Liver (tissue), 9 donors: Measurements from ENCODE around the gene RELB. TPM values are rescaled to one million over a fixed set of nuclear protein-coding genes. Genes with fewer than 3 reads are reported as not detected.
A peak's percentile ranks its signal among the peaks of the same experiment; 100 is the strongest.

Experiments used
- DNase-seq: peaks from one replicate; pipeline ENCODE4 v3.0.0-alpha.2; 2017; ENCODE audit warnings: low spot score
- H3K27ac ChIP-seq, 2 donors: one replicate each; pipeline ENCODE4 v1.7.0; 2013; ENCODE audit warnings: inconsistent platforms in 2 of 2, low read length in 2 of 2, control low read depth in 1 of 2, low read depth in 1 of 2, mild to moderate bottlenecking in 1 of 2
- H3K27me3 ChIP-seq, 4 donors: one replicate each; pipeline versions ENCODE4 v1.6.1 to v1.7.0; 2013; ENCODE audit warnings: low read length in 3 of 4, inconsistent platforms in 1 of 4, mild to moderate bottlenecking in 1 of 4, moderate library complexity in 1 of 4; ENCODE audit not compliant: control insufficient read depth in 4 of 4, insufficient read depth in 4 of 4
- H3K36me3 ChIP-seq, 4 donors: one replicate each; pipeline versions ENCODE4 v1.6.1 to v1.7.0; 2013; ENCODE audit warnings: low read length in 3 of 4, mild to moderate bottlenecking in 3 of 4, low read depth in 1 of 4, moderate library complexity in 1 of 4; ENCODE audit not compliant: control insufficient read depth in 4 of 4, insufficient read depth in 3 of 4
- H3K4me1 ChIP-seq, 4 donors: one replicate each; pipeline versions ENCODE4 v1.6.1 to v1.7.0; 2013; ENCODE audit warnings: low read length in 3 of 4, mild to moderate bottlenecking in 3 of 4, moderate library complexity in 1 of 4; ENCODE audit not compliant: control insufficient read depth in 4 of 4, insufficient read depth in 4 of 4
- H3K4me3 ChIP-seq, 3 donors: one replicate each; pipeline versions ENCODE4 v1.6.1 to v1.7.0; 2013; ENCODE audit warnings: low read length in 3 of 3, control low read depth in 1 of 3, low read depth in 1 of 3, mild to moderate bottlenecking in 1 of 3
- H3K9ac ChIP-seq, 2 donors: one replicate each; pipeline ENCODE4 v1.7.0; 2013; ENCODE audit warnings: low read length in 2 of 2, mild to moderate bottlenecking in 2 of 2, moderate library complexity in 2 of 2, control low read depth in 1 of 2, low read depth in 1 of 2
- H3K9me3 ChIP-seq, 4 donors: one replicate each; pipeline versions ENCODE4 v1.6.1 to v1.7.0; 2013; ENCODE audit warnings: low read length in 3 of 4; ENCODE audit not compliant: control insufficient read depth in 4 of 4
- ATF3 ChIP-seq: IDR thresholded peaks from 2 replicates; pipeline ENCODE4 v1.6.1; 2016; ENCODE audit warnings: antibody characterized with exemption
- EGR1 ChIP-seq, 2 donors: IDR thresholded peaks; 2 replicates each; pipeline ENCODE4 v1.6.1; 2016 to 2018; ENCODE audit warnings: antibody characterized with exemption in 2 of 2, low read depth in 2 of 2
- FOXA1 ChIP-seq: IDR thresholded peaks from 2 replicates; pipeline ENCODE4 v1.6.1; 2016; ENCODE audit warnings: antibody characterized with exemption
- FOXA2 ChIP-seq: IDR thresholded peaks from 2 replicates; pipeline ENCODE4 v1.6.1; 2016; ENCODE audit warnings: antibody characterized with exemption
- GABPA ChIP-seq, 2 donors: IDR thresholded peaks in 1 of 2; conservative IDR thresholded peaks in 1 of 2; 2 replicates each; pipeline ENCODE4 v1.6.1; 2016; ENCODE audit warnings: antibody characterized with exemption in 2 of 2, mild to moderate bottlenecking in 1 of 2, moderate library complexity in 1 of 2
- HNF4A ChIP-seq, 2 donors: conservative IDR thresholded peaks; 2 replicates each; pipeline ENCODE4 v1.6.1; 2016; ENCODE audit warnings: antibody characterized with exemption in 2 of 2, mild to moderate bottlenecking in 2 of 2
- HNF4G ChIP-seq: IDR thresholded peaks from 2 replicates; pipeline ENCODE4 v1.6.1; 2016; ENCODE audit warnings: antibody characterized with exemption
- JUND ChIP-seq, 2 donors: IDR thresholded peaks; 2 replicates each; pipeline ENCODE4 v1.6.1; 2016; ENCODE audit warnings: antibody characterized with exemption in 2 of 2
- MAX ChIP-seq: IDR thresholded peaks from 2 replicates; pipeline ENCODE4 v1.6.1; 2016; ENCODE audit warnings: antibody characterized with exemption
- NR2F2 ChIP-seq: IDR thresholded peaks from 2 replicates; pipeline ENCODE4 v1.6.1; 2016; ENCODE audit warnings: antibody characterized with exemption
- RAD21 ChIP-seq, 2 donors: IDR thresholded peaks; 2 replicates each; pipeline ENCODE4 v1.6.1; 2016; ENCODE audit warnings: antibody characterized with exemption in 2 of 2, mild to moderate bottlenecking in 2 of 2
- REST ChIP-seq: IDR thresholded peaks from 2 replicates; pipeline ENCODE4 v1.6.1; 2016; ENCODE audit warnings: antibody characterized with exemption, mild to moderate bottlenecking
- RXRA ChIP-seq, 2 donors: IDR thresholded peaks; 2 replicates each; pipeline ENCODE4 v1.6.1; 2017 to 2018; ENCODE audit warnings: antibody characterized with exemption in 2 of 2, mild to moderate bottlenecking in 1 of 2
- SP1 ChIP-seq: IDR thresholded peaks from 2 replicates; pipeline ENCODE4 v1.6.1; 2018; ENCODE audit warnings: antibody characterized with exemption, mild to moderate bottlenecking
- TAF1 ChIP-seq: conservative IDR thresholded peaks from 2 replicates; pipeline ENCODE4 v1.6.1; 2016; ENCODE audit warnings: antibody characterized with exemption, mild to moderate bottlenecking
- YY1 ChIP-seq: IDR thresholded peaks from 2 replicates; pipeline ENCODE4 v1.6.1; 2016; ENCODE audit warnings: antibody characterized with exemption, mild to moderate bottlenecking
- ZBTB33 ChIP-seq: IDR thresholded peaks from 2 replicates; pipeline ENCODE4 v1.6.1; 2016; ENCODE audit warnings: antibody characterized with exemption
- WGBS: extraction: QIAGEN DNeasy Blood & Tissue Kit; methylation state at CpG from one replicate; pipeline ENCODE4 v1.1.7; 2013; 5-methylcytosine and 5-hydroxymethylcytosine counted together
- polyA plus RNA-seq, 2 donors: library from polyadenylated mRNA; stranded (reverse) in 1 of 2; unstranded in 1 of 2; fragments of 200-250 nt in 1 of 2; fragments of >200 nt in 1 of 2; fragmentation: Nextera tagmentation in 1 of 2; extraction: Ambion mirVana in 1 of 2; gene quantifications; one replicate each; pipeline versions ENCODE4 v1.2.1 to v1.2.3, GENCODE V29; 2013 to 2015
- total RNA-seq, 2 donors: library from RNA; depleted of rRNA; stranded (reverse); fragments of >200 nt; gene quantifications; one replicate each; pipeline ENCODE4 v1.2.3, GENCODE V29; 2014
- donor health status: healthy.
- donor health status: healthy.
- donor health status: healthy.
- donor health status: healthy.
- donor health status: healthy.

The RELB gene
- total and polyA plus RNA-seq, 4 donors: 1.4 to 4.9 (median 2.6) TPM

- Histone ChIP-seq H3K9ac (peak overlapping the region in 1 of 2 donors; percentile 43), H3K36me3 (peaks cover 0 to 4% (median 1%) of the 10 kb centered on the region in 4 donors), H3K9me3 (no peaks in the 10 kb centered on the region), H3K4me1 (peaks cover 0 to 8% (median 3%) of the 10 kb centered on the region in 4 donors), H3K27me3 (no peaks in the 10 kb centered on the region), H3K27ac (no peak overlapping the region), H3K4me3 (no peak overlapping the region)
- WGBS: 45% methylated on average over 3 of the region's 3 CpGs
- DNase-seq: no peak
- TF ChIP-seq ZBTB33 (no peak), SP1 (peak; percentile 64), FOXA1 (no peak), FOXA2 (no peak), HNF4A (conservative IDR thresholded peaks at IDR 0.05) (peak; percentile 96), TAF1 (no peak), MAX (no peak), HNF4G (peak; percentile 64), REST (no peak), JUND (IDR thresholded peaks at IDR 0.05) (peak in 1 of 2 donors; percentile 59), RXRA (IDR thresholded peaks at IDR 0.05) (peak; percentile 50 to 51), RAD21 (IDR thresholded peaks at IDR 0.05) (peak in 1 of 2 donors; percentile 34), YY1 (peak; percentile 26), ATF3 (peak; percentile 86), GABPA (IDR thresholded peaks at IDR 0.05 in 1 of 2, conservative IDR thresholded peaks at IDR 0.05 in 1 of 2) (no peak)
These were observed 18.8 kb downstream of the RELB start for GRCh38 chr19:45020071-45020470.

GRCh38 chr19:45021971-45022370 is 20.7 kb downstream of the RELB start:
- H3K27ac ChIP-seq: no peak overlapping the region
- no peak for DNase-seq
- H3K4me1 ChIP-seq: peaks cover 0 to 4% (median 2%) of the 10 kb centered on the region in 4 donors
- no peak overlapping the region for H3K4me3 ChIP-seq
- H3K36me3 ChIP-seq: peaks cover 0 to 4% (median 0%) of the 10 kb centered on the region in 4 donors
- H3K9ac ChIP-seq: no peak overlapping the region
- no peaks in the 10 kb centered on the region for H3K9me3 ChIP-seq
- WGBS: 90% methylated on average over 14 of the region's 14 CpGs
- TF ChIP-seq ATF3: no peak
- TF ChIP-seq RAD21 (IDR thresholded peaks at IDR 0.05): no peak
- TF ChIP-seq EGR1 (IDR thresholded peaks at IDR 0.05; ENCODE audit: low read depth in 2 of 2): no peak
- no peak for TF ChIP-seq NR2F2
- no peak for TF ChIP-seq HNF4A (conservative IDR thresholded peaks at IDR 0.05)
- no peak for TF ChIP-seq FOXA2
- TF ChIP-seq HNF4G: no peak
- TF ChIP-seq JUND (IDR thresholded peaks at IDR 0.05): no peak
- TF ChIP-seq FOXA1: no peak
- no peaks in the 10 kb centered on the region for H3K27me3 ChIP-seq
